PC-3 (cell line): Measurements from ENCODE around the gene OVAAL. TPM values are rescaled to one million over a fixed set of nuclear protein-coding genes. Genes with fewer than 3 reads are reported as not detected.

ENCODE experiments used
- ATAC-seq: fragments of 200-7000 bp; cut with Tn5 transposase; 2 replicates; pipeline ENCODE4 v1.9.1; 2020; ENCODE audit warnings: mild to moderate bottlenecking, moderate library complexity
- BruUV-seq: library from RNA; stranded (reverse); fragments of 400-500 nt; replicated peaks from 2 replicates; lab custom pipeline; 2021; lab: Mats Ljungman, UMichigan
- CTCF ChIA-PET: fragments of 300-600 bp; sonication (Branson Sonifier 250); formaldehyde crosslinking; loops from one replicate; lab custom pipeline; 2022; ENCODE audit warnings: antibody characterized with exemption; lab: Charles Lee
- POLR2A ChIA-PET: fragments of 300-600 bp; sonication (Branson Sonifier 250); formaldehyde crosslinking; loops from one replicate; lab custom pipeline; 2022; ENCODE audit warnings: antibody characterized with exemption; ENCODE audit not compliant: unreplicated experiment; lab: Charles Lee
- DNase-seq: peaks from one replicate; pipeline ENCODE4 v3.0.0-alpha.2; 2015
- H2AFZ ChIP-seq: fragments of 300-600 bp; sonication (generic); 2 replicates; pipeline ENCODE4 v1.6.0; 2016; ENCODE audit warnings: antibody characterized with exemption, low read length
- H3F3A ChIP-seq: fragments of 300-600 bp; sonication (generic); one replicate; pipeline ENCODE4 v1.6.0; 2017; ENCODE audit warnings: antibody characterized with exemption, low read length, control low read depth, mild to moderate bottlenecking; ENCODE audit not compliant: unreplicated experiment
- H3K27ac ChIP-seq: fragments of 300-600 bp; sonication (generic); 2 replicates; pipeline ENCODE4 v1.5.1; 2016; ENCODE audit warnings: mild to moderate bottlenecking, low read length
- H3K27me3 ChIP-seq: fragments of 300-600 bp; sonication (generic); 2 replicates; pipeline ENCODE4 v1.6.1; 2016; ENCODE audit warnings: low read length, mixed read lengths
- H3K36me3 ChIP-seq: fragments of 300-600 bp; sonication (generic); 2 replicates; pipeline ENCODE4 v1.6.1; 2016; ENCODE audit warnings: low read depth, mixed run types, low read length, mixed read lengths
- H3K4me1 ChIP-seq: fragments of 300-600 bp; sonication (generic); 2 replicates; pipeline ENCODE4 v1.5.1; 2016; ENCODE audit warnings: low read length; ENCODE audit not compliant: insufficient read depth
- H3K4me2 ChIP-seq: fragments of 300-600 bp; sonication (generic); 2 replicates; pipeline ENCODE4 v1.6.0; 2016; ENCODE audit warnings: low read length
- H3K4me3 ChIP-seq: fragments of 300-600 bp; sonication (generic); 2 replicates; pipeline ENCODE4 v1.5.1; 2016; ENCODE audit warnings: mild to moderate bottlenecking, low read length, mixed read lengths
- H3K79me2 ChIP-seq: fragments of 300-600 bp; sonication (generic); 2 replicates; pipeline ENCODE4 v1.6.1; 2017; ENCODE audit warnings: low read length, mixed read lengths
- H3K9ac ChIP-seq: fragments of 300-600 bp; sonication (generic); 2 replicates; pipeline ENCODE4 v1.6.0; 2016; ENCODE audit warnings: mild to moderate bottlenecking, low read length
- H3K9me2 ChIP-seq: fragments of 300-600 bp; sonication (generic); replicated peaks from 2 replicates; pipeline ENCODE4 v1.6.1; 2016; ENCODE audit warnings: mixed run types, low read length, mixed read lengths
- H3K9me3 ChIP-seq: fragments of 300-600 bp; sonication (generic); 2 replicates; pipeline ENCODE4 v1.6.1; 2016; ENCODE audit warnings: low read length, mixed read lengths
- H4K20me1 ChIP-seq: fragments of 300-600 bp; sonication (generic); 2 replicates; pipeline ENCODE4 v1.6.1; 2016; ENCODE audit warnings: low read length, mixed read lengths
- CTCF ChIP-seq: fragments of 300-600 bp; sonication (generic); conservative IDR thresholded peaks from 2 replicates; pipeline ENCODE4 v1.5.1; 2017; ENCODE audit warnings: antibody characterized with exemption, low read depth, mild to moderate bottlenecking, low read length
- EZH2 ChIP-seq: fragments of 300-600 bp; sonication (generic); IDR thresholded peaks from one replicate; pipeline ENCODE4 v1.6.1; 2017; ENCODE audit warnings: antibody characterized with exemption, mild to moderate bottlenecking, low read length; ENCODE audit not compliant: unreplicated experiment
- EZH2phosphoT487 ChIP-seq: fragments of 300-600 bp; sonication (generic); IDR thresholded peaks from 2 replicates; pipeline ENCODE4 v1.6.1; 2018; ENCODE audit warnings: mild to moderate bottlenecking, antibody characterized with exemption, low read length, borderline replicate concordance
- intact Hi-C: fragments of 100-400 bp; cut with micrococcal nuclease; formaldehyde crosslinking; loops from 2 replicates; pipeline ENCODE4 v1.9.0; 2023
- total RNA-seq: library from RNA; depleted of rRNA; stranded (reverse); fragments of >200 nt; gene quantifications from 2 replicates; pipeline ENCODE4 v1.2.3, GENCODE V29; 2014

The OVAAL gene
- total RNA-seq, 1 experiment from 2014 or later: not detected

- Histone ChIP-seq H3K9me3 (no peaks in the 10 kb centered on the region), H3K9ac (no peak overlapping the region), H3K4me1 (no peaks in the 10 kb centered on the region), H3K9me2 (no peaks in the 10 kb centered on the region), H4K20me1 (no peaks in the 10 kb centered on the region), H3K27me3 (no peaks in the 10 kb centered on the region), H3K36me3 (no peaks in the 10 kb centered on the region), H3K4me2 (no peak overlapping the region), H3F3A (no peaks in the 10 kb centered on the region), H3K79me2 (no peaks in the 10 kb centered on the region), H3K4me3 (no peak overlapping the region), H3K27ac (no peak overlapping the region), H2AFZ (no peak overlapping the region)
- ATAC-seq (no peak), DNase-seq (no peak)
- BruUV-seq: no TSS peak
- intact Hi-C loops: no loop called here
- ChIA-PET CTCF (no interaction called here), POLR2A (no interaction called here)
- no peak for TF ChIP-seq EZH2
- TF ChIP-seq CTCF: no peak
- TF ChIP-seq EZH2phosphoT487: no peak
These were observed 14.0 kb downstream of the OVAAL start for GRCh38 chr1:180572760-180573159.

DNA sequence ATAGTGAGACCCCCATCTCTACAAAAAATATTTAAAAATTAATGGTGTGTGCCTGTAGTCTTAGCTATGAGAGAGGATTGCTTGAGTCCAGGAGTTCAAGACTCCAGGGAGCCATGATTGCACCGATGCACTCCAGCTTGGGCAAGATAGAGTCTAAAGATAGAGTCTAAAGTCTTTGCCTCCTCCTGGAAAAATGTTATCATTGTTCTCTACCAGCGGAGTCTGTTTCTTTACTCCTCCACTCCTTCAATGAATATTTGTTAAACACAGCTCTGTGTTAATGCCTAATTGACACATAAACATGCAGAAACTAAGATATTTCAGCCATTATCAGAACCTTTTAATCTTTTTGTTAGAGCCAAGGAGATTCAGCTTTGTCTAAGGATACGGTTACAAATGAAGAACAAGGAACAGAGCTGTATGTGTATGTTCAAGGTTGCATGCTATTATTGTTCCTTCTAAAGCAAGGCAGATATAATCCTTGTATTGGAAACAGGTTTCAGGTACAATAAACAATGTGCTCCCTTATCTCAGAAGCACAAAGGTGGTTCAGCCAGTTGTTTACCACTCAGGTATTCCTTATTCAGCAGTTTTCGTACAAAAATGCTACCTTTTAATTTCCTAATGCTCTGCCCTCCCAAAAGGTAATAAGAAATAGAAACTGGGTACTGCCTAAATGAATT lies 15.4 kb downstream of the OVAAL start:
- intact Hi-C loops: no loop called here
- Histone ChIP-seq H2AFZ (no peak overlapping the region), H3F3A (no peaks in the 10 kb centered on the region), H3K4me2 (no peak overlapping the region), H3K9me2 (no peaks in the 10 kb centered on the region), H3K4me3 (no peak overlapping the region), H3K9ac (no peak overlapping the region), H3K27ac (no peak overlapping the region), H3K36me3 (no peaks in the 10 kb centered on the region), H4K20me1 (no peaks in the 10 kb centered on the region), H3K79me2 (no peaks in the 10 kb centered on the region), H3K27me3 (no peaks in the 10 kb centered on the region), H3K4me1 (no peaks in the 10 kb centered on the region), H3K9me3 (no peaks in the 10 kb centered on the region)
- TF ChIP-seq EZH2phosphoT487 (no peak), CTCF (no peak), EZH2 (no peak)
- no TSS peak for BruUV-seq
- POLR2A ChIA-PET: no interaction called here
- CTCF ChIA-PET: interaction anchor here (0.6 kb wide), 1 partner anchor 38 kb away, joined by 7 read pairs; no protein-coding TSS in a partner anchor
- DNase-seq: no peak
- ATAC-seq: no peak

DNA sequence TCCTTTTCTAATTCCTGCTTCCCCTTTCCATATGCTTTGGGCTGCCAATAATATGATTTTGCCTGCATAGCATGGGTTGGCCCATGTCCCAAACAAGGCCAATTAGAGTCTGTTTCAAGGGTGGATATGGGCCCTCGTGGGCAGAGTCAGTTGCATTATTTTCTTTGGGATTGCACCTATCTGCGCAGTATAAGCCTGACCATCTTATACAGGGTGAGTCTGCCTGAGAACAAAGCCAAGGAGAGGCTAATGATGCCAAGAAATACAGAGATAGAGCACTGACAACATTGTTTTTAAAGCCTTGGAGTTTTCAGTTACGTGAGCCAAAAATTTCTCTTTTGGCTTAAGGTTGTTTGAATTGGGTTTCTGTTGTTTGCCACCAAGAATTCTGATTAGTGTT lies 18.6 kb downstream of the OVAAL start:
- Histone ChIP-seq H3K9me3 (no peaks in the 10 kb centered on the region), H3F3A (no peaks in the 10 kb centered on the region), H3K36me3 (no peaks in the 10 kb centered on the region), H3K4me2 (no peak overlapping the region), H3K9me2 (no peaks in the 10 kb centered on the region), H3K4me3 (no peak overlapping the region), H4K20me1 (no peaks in the 10 kb centered on the region), H3K9ac (no peak overlapping the region), H3K79me2 (no peaks in the 10 kb centered on the region), H3K27ac (no peak overlapping the region), H3K27me3 (no peaks in the 10 kb centered on the region), H2AFZ (no peak overlapping the region), H3K4me1 (no peaks in the 10 kb centered on the region)
- no TSS peak for BruUV-seq
- ChIA-PET CTCF (no interaction called here), POLR2A (no interaction called here)
- no peak for DNase-seq
- no peak for ATAC-seq
- TF ChIP-seq CTCF (no peak), EZH2phosphoT487 (no peak), EZH2 (no peak)
- intact Hi-C loops: no loop called here
